ENCODE measurements around the gene BRF1.

DNA sequence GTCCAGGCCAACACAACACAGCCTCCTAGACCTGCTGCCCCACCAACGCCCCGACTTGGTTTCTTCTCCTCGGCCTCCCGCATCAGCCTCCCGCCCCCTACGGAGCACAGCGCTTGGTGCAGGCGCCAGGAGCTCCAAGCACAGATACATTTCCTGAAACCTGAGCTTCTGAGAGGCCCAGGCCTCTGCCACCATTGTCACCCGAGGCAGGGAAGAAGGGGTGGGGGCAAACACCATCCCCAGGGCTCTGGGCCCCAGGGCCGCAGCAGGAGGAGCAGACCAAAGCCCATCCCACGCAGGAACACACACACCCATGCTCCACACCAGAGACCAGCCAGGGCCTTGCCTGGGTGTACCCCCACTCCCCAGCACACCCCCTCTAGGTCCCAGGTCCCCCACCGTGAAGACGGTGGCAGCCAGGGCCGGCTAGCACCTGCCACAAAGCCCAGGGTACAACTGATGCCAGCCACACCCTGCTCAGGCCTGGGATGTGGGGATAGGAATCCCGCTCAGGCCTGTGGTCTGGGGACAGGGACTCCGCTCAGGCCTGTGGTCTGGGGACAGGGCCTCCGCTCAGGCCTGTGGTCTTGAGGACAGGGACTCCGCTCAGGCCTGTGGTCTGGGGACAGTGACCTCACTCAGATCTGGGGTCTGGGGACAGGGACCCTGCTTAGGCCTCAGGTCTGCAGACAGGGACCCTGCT is 137.6 kb downstream of the BRF1 start:
- TF ChIP-seq, protein P1, sequence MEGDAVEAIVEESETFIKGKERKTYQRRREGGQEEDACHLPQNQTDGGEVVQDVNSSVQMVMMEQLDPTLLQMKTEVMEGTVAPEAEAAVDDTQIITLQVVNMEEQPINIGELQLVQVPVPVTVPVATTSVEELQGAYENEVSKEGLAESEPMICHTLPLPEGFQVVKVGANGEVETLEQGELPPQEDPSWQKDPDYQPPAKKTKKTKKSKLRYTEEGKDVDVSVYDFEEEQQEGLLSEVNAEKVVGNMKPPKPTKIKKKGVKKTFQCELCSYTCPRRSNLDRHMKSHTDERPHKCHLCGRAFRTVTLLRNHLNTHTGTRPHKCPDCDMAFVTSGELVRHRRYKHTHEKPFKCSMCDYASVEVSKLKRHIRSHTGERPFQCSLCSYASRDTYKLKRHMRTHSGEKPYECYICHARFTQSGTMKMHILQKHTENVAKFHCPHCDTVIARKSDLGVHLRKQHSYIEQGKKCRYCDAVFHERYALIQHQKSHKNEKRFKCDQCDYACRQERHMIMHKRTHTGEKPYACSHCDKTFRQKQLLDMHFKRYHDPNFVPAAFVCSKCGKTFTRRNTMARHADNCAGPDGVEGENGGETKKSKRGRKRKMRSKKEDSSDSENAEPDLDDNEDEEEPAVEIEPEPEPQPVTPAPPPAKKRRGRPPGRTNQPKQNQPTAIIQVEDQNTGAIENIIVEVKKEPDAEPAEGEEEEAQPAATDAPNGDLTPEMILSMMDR (IDR thresholded peaks at IDR 0.05; ENCODE audit: control extremely low read depth in 1 of 3, insufficient read depth in 1 of 3, low read depth in 1 of 3, low read length in 3 of 3), result no peak
- TF ChIP-seq EGR1 (IDR thresholded peaks at IDR 0.05; ENCODE audit: borderline replicate concordance, low read depth, low read length), result no peak
- no peak for TF ChIP-seq POLR2A (IDR thresholded peaks at IDR 0.05; ENCODE audit: control extremely low read depth in 1 of 2, low read depth in 2 of 2, low read length in 2 of 2)
- TF ChIP-seq, protein P2, sequence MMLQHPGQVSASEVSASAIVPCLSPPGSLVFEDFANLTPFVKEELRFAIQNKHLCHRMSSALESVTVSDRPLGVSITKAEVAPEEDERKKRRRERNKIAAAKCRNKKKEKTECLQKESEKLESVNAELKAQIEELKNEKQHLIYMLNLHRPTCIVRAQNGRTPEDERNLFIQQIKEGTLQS (IDR thresholded peaks at IDR 0.05; ENCODE audit: insufficient read depth, low read depth, low read length), result no peak
- no peak for TF ChIP-seq RBBP5 (IDR thresholded peaks at IDR 0.05; ENCODE audit: borderline replicate concordance, low read depth, low read length)
- TF ChIP-seq JUN (IDR thresholded peaks at IDR 0.05; ENCODE audit: low read depth, low read length), result no peak
